ENCODE data around the gene C10orf143.
"Not testable (repeated sequence)": the region's sequence is repeated elsewhere in the genome, so short reads cannot be mapped to it uniquely, and the experiment has no call there.

C10orf143 gene

DNA sequence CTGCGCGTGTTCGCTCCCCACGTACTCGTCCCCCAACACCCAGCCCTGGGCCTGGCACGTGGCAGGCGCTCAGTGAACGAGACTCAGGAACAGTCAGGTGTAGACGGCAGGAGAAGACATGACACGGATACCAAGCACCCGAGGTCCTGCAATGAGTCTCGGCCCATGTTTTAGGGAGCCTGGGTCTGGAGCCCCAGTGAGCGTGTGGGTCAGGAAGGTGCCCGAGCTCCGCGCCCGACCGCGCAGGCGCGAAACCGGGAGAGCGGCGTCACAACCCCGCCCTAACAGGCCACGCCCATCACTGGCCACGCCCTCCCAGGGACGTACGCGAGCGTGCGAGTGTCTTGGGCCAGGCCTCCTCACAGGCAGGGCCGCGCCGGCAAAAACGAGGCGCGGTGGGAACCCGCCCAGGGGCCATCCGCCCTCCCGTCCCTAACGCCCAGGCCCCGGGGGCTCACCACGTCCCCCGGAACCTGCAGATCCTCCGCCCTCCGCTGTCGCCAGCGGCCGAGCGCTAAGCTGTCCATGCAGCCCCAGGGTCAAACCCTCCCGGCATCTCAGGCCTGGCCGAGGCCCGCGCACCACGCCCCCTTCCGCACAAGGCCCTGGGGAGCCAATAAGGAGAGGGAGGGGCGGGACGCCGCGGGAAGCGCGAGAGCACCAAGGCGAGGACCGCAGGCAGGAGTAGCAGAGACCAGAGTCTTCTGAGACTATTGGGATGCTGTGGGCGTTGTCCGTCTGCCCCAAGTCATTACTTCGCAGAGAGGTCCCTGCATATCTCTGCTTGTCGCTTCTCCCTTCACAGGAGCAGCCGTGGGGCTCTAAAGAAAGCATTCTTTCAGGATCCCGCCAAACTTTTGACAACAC is at the start of gene C10orf143:
C10orf143 (minus strand) TSS at position 585 of the 867 bp plus-strand sequence; CDS start at position 527, 58 bp downstream.
- DNase-seq: peak; percentile 95 to 100 (median 99)

DNA sequence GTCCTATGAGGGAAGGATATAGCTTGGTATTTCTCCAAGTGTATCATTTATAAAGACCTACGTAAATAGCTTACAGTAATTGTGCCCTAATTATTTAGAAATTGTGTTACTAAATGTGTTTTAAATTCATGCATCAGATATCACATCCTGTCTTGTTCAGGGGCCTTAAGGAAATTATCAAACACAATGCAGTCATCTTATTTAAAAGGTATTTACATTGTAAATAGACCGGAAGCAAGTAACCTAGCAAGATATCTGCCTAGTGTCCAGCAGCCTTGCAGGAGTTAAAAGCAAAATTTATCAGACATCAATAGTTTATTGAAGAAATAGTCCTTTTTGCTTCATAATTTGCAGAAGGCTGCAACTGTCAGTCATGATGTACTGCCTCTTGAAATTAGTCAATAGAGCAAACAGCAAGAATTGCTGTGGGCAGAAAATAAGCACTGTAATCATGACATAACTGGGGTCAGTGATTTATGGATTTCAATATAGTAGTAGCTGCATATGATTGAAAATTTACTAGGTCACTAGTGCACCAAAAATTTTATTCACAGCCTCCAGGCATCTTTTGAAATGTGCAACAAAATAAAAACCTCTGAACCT is 48.7 kb upstream of the C10orf143 start:
- no peak for DNase-seq

DNA sequence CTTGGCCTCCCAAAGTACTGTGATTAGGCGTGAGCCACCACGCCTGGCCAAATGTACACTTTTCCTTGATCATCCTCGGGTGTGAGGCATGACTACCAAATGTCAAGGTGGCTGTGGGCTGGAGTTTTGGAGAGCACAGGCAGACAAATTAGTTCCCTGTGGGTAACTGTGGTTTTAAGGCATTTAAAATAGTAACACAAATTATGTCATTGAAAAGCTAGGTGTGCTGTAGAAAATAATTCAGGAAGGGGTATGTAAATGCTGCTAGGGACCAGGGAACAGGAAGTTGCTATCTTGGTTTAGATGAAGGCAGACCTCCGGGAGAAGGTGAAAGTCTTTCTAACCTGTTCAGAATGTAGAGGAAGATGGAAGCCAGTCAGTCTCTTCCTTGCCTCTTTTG is 35.4 kb upstream of the C10orf143 start:
- no peak for DNase-seq

DNA sequence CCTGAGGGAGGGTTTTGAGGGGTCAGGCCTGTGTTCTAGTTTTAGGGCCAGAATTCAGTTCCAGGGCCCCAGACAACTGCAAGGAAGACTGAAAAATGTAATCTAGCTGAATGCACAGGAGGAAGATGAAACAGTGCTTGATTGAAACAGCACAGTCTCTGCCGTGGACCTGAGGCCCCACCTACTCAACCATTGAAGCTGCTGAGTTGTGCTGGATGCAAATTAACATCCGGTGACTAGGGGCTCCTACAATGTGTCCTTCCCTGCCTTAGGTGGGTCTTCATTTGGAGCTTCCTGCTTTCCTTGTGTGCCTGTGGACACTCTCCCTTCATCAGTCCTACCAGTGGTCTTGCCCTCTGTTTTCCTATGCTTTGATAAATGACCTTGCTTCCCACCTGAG is 31.2 kb upstream of the C10orf143 start:
- DNase-seq: no peak

DNA sequence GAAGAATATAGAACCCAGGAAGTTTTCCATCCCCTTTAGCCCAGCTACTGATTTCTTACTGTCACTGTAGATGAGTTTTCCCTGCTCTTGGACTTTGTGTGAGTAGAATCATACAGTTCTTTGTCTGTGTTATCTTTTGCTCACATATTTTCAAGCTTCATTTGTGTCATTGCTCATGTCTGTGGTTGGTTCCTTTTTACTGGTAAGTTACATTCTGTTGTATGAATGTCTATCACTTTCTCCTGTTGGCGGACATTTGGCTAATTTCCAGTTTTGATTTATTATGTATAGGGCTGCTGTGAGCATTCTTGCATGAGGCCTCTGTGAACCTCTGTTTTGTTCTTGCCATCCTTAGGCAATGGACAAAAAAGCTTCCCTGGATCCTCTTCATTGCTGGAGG is 30.8 kb upstream of the C10orf143 start:
- DNase-seq: no peak

DNA sequence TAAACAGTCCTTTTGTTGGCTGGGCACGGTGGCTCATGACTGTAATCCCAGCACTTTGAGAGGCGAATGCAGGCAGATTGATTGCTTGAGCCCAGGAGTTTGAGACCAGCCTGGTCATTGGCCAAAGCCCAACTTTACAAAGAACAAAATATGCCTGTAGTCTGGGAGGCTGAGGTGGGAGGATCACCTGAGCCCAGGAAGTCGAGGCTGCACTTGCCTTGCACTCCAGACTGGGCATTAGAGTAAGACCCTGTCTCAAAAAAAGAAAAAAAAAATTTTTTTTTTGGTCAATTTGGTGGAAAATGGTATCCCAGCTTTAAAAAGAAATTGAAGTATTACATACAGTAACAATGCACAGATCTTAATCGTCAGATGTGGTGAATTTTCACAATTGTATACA is 30.4 kb upstream of the C10orf143 start:
- no peak for DNase-seq

DNA sequence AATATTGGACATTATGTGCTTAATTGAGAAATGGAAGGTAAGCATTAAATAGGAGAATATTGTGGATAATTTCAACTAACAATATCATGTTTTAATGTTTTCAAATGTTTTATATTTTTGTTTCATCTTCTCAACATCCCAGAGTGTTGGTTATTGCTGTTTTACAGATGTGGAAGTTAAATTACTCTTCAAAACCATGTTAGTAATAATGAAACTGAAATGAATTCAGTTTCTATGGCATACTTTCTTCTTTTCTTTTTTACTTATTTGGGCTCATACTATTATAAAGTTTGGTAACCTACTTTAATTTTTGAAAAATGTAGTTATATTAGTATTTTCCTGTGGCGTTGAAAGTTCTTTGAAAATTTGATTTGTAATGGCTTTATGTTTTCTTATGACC is 29.8 kb upstream of the C10orf143 start:
- DNase-seq: no peak

DNA sequence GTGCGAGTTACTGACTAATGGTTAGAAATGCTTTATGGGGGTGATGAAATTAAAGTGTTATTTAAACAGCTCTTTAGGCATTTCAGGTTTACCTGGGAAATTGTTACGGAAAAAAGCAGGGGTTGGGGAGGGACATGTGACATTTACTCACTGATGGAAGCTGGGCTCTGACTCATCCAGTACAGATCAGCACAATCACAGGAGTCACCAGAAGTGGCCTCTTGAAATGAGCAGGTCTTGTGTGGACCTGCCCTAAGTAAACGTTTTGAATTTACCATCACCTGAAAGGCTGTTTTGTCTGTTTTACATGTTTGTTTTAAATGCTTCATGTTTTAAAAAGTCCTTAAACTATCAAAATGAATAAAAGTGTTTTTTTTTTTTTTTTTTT is 27.8 kb upstream of the C10orf143 start:
- DNase-seq: no peak

DNA sequence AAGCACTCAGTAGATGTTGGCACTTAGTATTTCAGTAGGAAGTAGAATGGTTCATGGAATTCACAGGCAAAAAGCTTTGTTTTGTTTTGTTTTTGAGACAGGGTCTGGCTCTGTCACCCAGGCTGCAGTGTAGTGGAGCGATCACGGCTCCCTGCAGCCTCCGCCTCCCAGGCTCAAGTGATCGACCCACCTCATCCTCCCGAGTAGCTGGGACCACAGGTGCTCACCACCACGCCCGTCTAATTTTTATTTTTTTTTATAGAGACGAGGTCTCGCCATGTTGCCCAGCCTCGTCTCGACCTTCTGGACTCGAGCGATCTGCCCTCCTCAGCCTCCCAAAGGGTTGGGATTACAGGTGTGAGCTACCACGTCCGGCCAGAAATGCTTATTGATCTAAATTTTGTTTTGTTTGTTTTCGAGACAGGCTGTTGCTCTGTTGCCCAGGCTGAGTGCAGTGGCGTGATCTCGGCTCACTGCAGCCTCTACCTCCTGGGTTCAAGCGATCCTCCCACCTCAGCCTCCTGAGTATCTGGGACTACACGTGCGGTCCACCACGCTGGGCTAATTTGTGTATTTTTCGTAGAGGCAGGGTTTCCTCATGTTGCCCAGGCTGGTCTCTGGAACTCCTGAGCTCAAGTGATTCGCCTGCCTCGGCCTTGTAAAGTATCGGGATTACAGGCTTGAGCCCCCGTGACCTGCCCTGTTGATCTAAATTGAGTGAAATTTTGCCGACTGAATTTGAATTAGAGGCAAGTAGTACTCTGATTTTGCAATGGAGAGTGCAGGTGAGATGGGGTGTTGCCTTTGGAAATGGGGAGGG is 27.2 kb upstream of the C10orf143 start:
- no peak for DNase-seq

DNA sequence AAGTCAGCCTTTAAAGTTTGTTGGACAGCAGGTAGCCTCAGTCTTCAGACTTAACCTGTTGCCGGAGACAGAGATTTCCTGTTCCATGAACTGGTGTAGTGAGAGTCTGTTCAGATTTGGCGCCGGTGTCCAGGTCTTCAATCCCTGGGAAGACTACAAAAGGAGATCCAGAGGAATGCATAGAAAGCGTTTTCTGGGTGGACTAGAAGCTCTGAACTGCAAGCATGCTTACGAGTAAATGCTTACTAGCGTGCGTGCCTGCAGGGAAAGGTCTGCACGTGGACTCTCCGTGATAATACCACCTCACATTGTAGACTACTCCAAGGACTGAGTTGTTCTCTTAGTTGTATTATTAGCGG is 26.4 kb upstream of the C10orf143 start:
- DNase-seq: no peak

DNA sequence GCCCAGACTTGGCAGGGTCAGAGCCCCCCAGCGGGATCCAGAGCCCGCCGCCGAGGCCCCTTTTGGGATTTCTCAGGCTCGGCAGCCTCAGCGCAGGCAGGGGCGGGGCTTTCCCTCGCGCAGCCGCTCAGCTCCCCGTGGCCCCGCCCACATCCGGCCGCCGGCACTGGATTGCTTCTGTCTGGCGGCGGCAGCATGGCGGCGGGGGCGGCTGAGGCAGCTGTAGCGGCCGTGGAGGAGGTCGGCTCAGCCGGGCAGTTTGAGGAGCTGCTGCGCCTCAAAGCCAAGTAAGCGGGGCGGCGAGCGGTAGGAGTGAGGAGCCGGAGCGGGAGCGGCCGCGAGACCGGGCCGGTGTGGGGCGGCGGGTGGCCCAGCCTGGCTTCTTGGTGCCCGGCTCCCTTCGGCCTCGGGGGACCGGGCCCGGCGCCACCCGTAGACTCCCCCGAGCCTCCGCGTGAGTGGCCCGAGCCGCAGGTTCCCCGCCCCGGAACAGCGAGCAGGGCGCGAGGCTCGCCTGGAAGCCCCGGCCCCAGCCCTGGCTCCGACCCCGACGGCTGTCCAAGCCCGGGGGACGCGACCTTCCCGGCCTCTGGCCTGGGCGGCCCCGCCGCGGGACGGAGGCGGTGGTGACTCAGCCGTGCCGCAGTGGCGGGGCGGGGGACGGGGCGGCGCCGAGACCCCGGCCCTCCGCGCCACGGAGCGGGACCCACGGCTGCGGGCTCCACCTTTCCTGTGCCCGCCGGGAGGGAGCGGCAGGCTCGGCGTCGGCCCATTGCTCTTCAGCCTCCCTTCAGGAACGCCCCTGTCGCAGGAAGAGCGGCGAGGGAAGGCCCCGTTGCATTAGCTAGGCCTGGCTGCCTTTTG is 25.8 kb upstream of the C10orf143 start, which contains the start of gene GLRX3:
GLRX3 (plus strand) TSS at position 166 of the 864 bp plus-strand sequence; CDS start at position 196, 30 bp downstream.
- peak in 13 of 14 donors; percentile 30 to 87 (median 63) for DNase-seq

DNA sequence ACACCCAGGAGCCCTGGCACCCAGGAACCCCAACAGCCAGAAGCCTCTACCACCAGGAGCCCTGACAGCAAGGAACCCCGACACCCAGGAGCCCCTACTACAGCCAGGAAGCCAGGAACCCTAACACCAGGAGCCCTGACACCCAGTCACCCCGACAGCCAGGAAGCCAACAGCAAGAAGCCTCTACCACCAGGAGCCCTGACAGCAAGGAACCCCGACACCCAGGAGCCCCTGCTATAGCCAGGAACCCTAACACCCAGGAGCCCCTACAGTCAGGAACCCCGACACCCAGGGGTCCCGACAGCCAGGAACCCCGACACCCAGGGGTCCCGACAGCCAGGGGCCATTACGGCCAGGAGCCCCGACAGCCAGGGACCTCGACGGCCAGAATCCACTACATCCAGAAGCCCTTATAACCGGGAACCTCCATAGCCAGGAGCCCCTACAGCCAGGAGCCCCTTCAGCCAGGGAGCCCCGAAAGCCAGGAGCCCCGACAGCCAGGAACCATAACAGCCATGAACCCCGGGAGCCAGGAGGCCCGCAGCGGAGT is 25.1 kb upstream of the C10orf143 start:
- no peak for DNase-seq

DNA sequence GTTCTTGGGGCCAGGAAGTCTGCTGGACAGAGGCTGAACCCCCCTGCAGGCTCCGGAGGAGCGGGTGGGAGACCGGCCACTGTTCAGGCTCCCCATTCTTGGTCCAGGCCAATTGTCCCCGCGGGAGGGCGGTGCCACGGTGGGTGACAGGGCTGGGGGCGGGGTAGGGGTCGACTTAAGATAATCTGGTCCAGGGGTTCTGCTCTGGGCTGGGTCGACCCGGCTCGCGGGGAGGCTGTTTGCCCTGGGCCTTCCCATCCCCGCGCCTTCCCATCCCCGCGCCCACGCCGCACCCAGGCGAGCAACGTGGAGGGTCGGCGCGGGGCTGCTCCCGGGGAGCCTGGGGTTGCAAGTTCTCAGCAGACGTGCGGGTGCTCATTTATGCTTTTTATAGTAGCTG is 18.3 kb upstream of the C10orf143 start:
- DNase-seq: no peak

DNA sequence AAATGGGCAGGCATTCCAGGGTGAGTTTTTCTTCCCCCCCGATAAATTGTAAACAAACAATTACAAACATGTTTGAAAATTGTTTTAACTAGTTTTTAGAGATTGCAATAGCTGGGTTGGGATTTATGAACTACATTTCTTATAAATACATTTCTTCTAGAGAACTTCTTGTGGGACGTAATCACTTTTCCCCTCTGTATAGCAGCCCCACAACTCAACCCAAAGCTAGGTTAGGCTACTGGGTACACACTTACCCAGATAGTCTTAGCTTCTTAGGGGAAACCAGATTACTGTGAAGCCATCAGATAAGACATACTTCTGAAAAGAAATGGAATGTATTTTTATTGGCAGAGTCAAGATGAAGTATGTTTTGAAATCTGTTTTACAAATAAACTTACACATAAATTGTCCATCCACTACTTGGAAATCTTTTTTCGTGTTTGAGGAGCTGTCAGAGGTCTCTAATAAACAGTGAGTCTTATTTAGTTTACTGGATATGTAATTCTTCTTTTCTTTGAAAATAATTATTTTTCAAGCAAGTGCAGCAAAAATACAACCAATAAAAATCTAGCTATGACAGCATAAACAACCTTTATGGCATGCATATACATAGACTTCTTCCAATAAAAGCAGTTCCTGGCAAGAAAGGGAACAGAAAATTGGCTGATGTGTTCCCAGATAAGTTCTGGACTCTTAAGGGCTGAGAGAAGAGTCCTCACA is 17.6 kb upstream of the C10orf143 start:
- DNase-seq: no peak

DNA sequence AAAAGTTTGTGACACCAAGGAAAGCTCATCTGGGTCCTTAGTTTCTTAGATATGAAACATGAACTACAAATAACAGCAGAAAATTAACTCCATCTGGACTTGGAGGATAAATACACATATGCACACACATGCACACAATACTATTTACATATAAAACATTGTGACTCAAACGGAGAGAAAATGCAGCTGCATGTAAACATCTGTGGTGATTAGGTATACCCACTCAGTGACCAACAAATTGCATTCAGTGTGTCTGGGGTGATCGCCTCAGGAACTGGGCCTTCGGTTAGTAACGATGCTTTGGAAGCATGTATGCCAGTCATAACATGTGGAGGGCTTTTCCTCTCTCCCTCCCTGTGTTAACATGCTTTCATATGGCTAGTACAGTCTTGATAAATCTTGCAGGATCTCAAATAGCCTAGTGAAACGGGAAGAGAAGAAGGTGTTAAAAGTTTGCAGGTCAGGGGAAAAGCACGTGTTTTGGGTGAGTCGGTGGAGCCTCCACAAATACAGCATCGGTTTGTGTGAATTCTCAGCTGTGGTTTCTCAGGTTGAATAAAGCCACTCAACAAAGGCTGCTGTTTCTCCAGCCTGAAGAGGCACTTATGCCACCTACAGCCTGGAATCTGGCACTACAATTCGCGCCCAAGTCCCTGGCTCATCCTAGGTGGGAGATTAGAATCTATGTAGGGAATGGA is 16.9 kb upstream of the C10orf143 start:
- peak in 7 of 14 donors; percentile 2 to 21 (median 14) for DNase-seq

DNA sequence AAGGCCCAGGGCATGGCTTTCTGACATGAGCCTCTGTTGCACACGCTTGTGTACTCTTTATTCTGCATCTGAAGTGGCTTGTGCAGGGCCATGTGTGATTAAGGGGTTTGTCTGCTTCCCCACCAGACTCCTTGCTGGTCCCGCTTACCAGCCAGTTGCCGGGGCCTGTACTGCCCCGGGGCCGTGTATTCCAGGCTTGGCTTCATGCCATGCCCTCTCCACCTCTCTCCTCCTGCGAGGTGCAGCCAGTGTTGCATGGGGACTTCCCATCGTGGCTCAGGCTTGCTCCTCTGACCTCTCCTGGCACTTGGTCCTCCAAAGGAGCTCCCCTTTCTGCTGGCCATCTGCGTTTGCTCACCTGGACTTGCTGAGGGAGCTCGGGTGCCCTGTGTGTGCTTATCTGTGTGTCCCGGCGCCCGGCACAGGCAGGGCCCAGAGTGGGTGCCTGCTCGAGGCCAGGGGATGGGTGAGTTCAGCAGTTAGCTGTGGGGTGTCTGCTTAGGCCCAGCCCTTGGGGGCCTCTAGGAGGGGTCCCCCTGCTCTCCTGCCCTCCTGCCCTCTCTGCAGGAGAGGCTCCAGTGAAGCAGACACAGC is 11.0 kb upstream of the C10orf143 start:
- DNase-seq: no peak

DNA sequence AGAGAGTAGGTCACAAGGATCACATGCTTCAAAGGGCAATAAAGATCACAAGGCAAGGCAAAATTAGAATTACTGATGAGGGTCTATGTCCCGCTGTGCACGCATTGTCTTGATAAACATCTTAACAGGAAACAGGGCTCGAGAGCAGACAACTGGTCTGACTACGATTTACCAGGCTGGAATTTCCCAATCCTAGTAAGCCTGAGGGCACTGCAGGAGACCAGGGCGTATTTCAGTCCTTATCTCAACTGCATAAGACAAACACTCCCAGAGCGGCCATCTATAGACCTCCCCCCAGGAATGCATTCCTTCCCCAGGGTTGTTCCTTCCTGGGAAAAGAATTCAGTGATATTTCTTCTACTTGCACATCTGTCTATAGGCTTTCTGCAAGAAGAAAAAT is 6.9 kb upstream of the C10orf143 start:
- not testable (repeated sequence) for DNase-seq

DNA sequence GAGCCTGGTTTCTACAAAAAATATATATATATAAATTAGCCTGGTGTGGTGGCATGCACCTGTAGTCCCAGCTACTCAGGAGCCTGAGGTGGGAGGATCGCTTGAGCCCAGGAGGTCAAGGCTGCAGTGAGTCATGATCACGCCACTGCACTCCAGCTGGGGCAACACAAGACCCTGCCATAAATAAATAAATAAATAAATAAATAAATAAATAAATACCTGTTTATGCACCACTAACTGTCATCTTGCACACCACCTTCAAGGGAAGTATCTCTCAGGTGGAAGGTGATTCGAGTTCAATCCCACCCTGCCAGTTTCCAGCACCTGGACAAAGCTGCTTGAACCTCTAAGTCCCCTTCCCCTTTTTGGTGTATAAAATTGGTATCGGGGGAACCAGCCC is 6.3 kb upstream of the C10orf143 start:
- not testable (repeated sequence) for DNase-seq

DNA sequence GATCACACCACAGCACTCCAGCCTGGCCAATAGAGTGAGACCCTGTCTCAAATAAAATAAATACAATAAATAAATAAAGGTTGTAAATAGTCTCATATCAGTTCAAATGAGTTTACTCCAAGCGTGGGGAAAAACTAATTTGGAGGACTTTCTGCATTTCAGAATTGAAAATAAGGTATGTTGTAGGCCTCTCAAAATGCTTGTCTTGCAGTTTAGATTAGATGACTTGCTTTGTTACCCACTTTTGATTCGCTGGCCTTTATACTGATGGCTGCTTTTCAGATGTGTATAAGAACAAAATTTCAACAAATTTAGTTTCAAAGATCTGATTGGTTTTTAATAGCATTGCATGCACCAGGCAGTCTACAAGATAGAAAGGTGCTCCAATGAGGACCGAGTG is 2.2 kb upstream of the C10orf143 start:
- no peak for DNase-seq

DNA sequence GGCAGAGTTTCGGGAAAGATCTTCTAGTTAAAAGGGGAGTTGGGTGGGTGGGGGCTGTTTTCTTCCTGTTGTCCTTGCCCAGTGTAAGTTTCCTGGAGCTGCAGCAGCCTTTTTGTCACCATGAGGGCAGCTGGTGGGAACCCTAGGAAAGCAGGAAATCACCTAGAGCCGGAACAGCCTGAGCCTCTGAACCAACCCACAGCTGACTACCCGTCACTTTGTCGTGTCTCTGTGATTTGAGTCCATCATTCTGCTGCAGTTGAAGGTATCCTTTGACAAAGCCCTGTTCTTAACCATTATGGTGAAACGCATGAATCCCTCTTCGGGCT is 1.2 kb upstream of the C10orf143 start:
- DNase-seq: no peak

Measured in C1 segment of cervical spinal cord (tissue), 14 donors.